Ectodermal cell (in vitro differentiated cells): ENCODE results near the gene MCF2L.

ENCODE experiments used
- H3K27ac ChIP-seq: 2 replicates; pipeline ENCODE4 v1.7.0; 2013; ENCODE audit warnings: mild to moderate bottlenecking, low read depth, low read length; ENCODE audit not compliant: insufficient read depth, poor library complexity, severe bottlenecking
- H3K27me3 ChIP-seq: 2 replicates; pipeline ENCODE4 v1.7.0; 2013; ENCODE audit warnings: mild to moderate bottlenecking, low read length; ENCODE audit not compliant: insufficient read depth, control insufficient read depth, poor library complexity, severe bottlenecking
- H3K36me3 ChIP-seq: one replicate; pipeline ENCODE4 v1.7.0; 2013; ENCODE audit warnings: low read length; ENCODE audit not compliant: control insufficient read depth, insufficient read depth
- H3K4me1 ChIP-seq: one replicate; pipeline ENCODE4 v1.7.0; 2013; ENCODE audit warnings: low read length; ENCODE audit not compliant: control insufficient read depth, insufficient read depth
- H3K4me3 ChIP-seq: 2 replicates; pipeline ENCODE4 v1.7.0; 2013; ENCODE audit warnings: low read depth, low read length, control low read depth; ENCODE audit not compliant: insufficient read depth
- H3K9me3 ChIP-seq: 2 replicates; pipeline ENCODE4 v1.7.0; 2013; ENCODE audit warnings: mild to moderate bottlenecking, low read length, moderate library complexity; ENCODE audit not compliant: control insufficient read depth
- WGBS, 2 experiments: methylation state at CpG; one replicate each; pipeline ENCODE4 v1.1.7; 2013; ENCODE audit warnings: missing lambda C conversion rate in 2 of 2; 5-methylcytosine and 5-hydroxymethylcytosine counted together

MCF2L gene

GRCh38 chr13:113129921-113130750 lies 161.1 kb downstream of the MCF2L start:
- no peaks in the 10 kb centered on the region for H3K4me1 ChIP-seq
- H3K4me3 ChIP-seq, result no peak overlapping the region
- no peaks in the 10 kb centered on the region for H3K9me3 ChIP-seq
- 94 to 95% methylated on average over 60 of the region's 60 CpGs for WGBS, 2 experiments
- H3K27ac ChIP-seq, result no peak overlapping the region
- H3K27me3 ChIP-seq, result no peaks in the 10 kb centered on the region
- H3K36me3 ChIP-seq, result no peaks in the 10 kb centered on the region

- Histone ChIP-seq H3K27ac (no peak overlapping the region), H3K27me3 (no peaks in the 10 kb centered on the region), H3K36me3 (no peaks in the 10 kb centered on the region), H3K4me1 (peaks cover 7% of the 10 kb centered on the region), H3K9me3 (no peaks in the 10 kb centered on the region), H3K4me3 (no peak overlapping the region)
- WGBS, 2 experiments, result 45 to 54% methylated on average over 1 of the region's 2 CpGs
Observed at GRCh38 chr13:113135281-113135760, 166.3 kb downstream of the MCF2L start.

GRCh38 chr13:113137691-113138298 lies 168.8 kb downstream of the MCF2L start:
- Histone ChIP-seq H3K27me3 (no peaks in the 10 kb centered on the region), H3K9me3 (no peaks in the 10 kb centered on the region), H3K27ac (no peak overlapping the region), H3K4me3 (no peak overlapping the region), H3K36me3 (no peaks in the 10 kb centered on the region), H3K4me1 (peaks cover 7% of the 10 kb centered on the region)
- WGBS, 2 experiments, result 57 to 58% methylated on average over 11 of the region's 11 CpGs

- H3K9me3 ChIP-seq, result no peaks in the 10 kb centered on the region
- H3K4me1 ChIP-seq, result peaks cover 11% of the 10 kb centered on the region
- H3K27me3 ChIP-seq, result no peaks in the 10 kb centered on the region
- H3K27ac ChIP-seq, result no peak overlapping the region
- no peaks in the 10 kb centered on the region for H3K36me3 ChIP-seq
- H3K4me3 ChIP-seq, result no peak overlapping the region
- WGBS, 2 experiments, result 93 to 96% methylated on average over 16 of the region's 16 CpGs
Observed at GRCh38 chr13:113138792-113139551, 170.0 kb downstream of the MCF2L start.

GRCh38 chr13:113139577-113139976 lies 170.6 kb downstream of the MCF2L start:
- Histone ChIP-seq H3K9me3 (no peaks in the 10 kb centered on the region), H3K4me3 (no peak overlapping the region), H3K27me3 (no peaks in the 10 kb centered on the region), H3K4me1 (peaks cover 12% of the 10 kb centered on the region), H3K36me3 (no peaks in the 10 kb centered on the region), H3K27ac (no peak overlapping the region)
- 90 to 95% methylated on average over 5 of the region's 5 CpGs for WGBS, 2 experiments

- Histone ChIP-seq H3K27me3 (no peaks in the 10 kb centered on the region), H3K27ac (no peak overlapping the region), H3K9me3 (no peaks in the 10 kb centered on the region), H3K4me1 (peaks cover 12% of the 10 kb centered on the region), H3K4me3 (no peak overlapping the region), H3K36me3 (no peaks in the 10 kb centered on the region)
- 94 to 95% methylated on average over 26 of the region's 26 CpGs for WGBS, 2 experiments
Observed at GRCh38 chr13:113140677-113141600, 171.9 kb downstream of the MCF2L start.

- H3K27me3 ChIP-seq, result no peaks in the 10 kb centered on the region
- no peak overlapping the region for H3K4me3 ChIP-seq
- peaks cover 12% of the 10 kb centered on the region for H3K4me1 ChIP-seq
- no peaks in the 10 kb centered on the region for H3K36me3 ChIP-seq
- no peak overlapping the region for H3K27ac ChIP-seq
- H3K9me3 ChIP-seq, result no peaks in the 10 kb centered on the region
- WGBS, 2 experiments, result 93 to 94% methylated on average over 18 of the region's 18 CpGs
Observed at GRCh38 chr13:113141601-113141970, 172.6 kb downstream of the MCF2L start.

- H3K4me1 ChIP-seq, result peaks cover 7% of the 10 kb centered on the region
- WGBS, 2 experiments, result 94 to 95% methylated on average over 7 of the region's 7 CpGs
Observed at GRCh38 chr13:113142876-113143275, 173.9 kb downstream of the MCF2L start.

GRCh38 chr13:113143466-113144254 lies 174.6 kb downstream of the MCF2L start:
- Histone ChIP-seq H3K4me3 (no peak overlapping the region), H3K4me1 (peaks cover 5% of the 10 kb centered on the region), H3K9me3 (no peaks in the 10 kb centered on the region), H3K36me3 (no peaks in the 10 kb centered on the region), H3K27me3 (no peaks in the 10 kb centered on the region), H3K27ac (no peak overlapping the region)
- 90 to 91% methylated on average over 39 of the region's 39 CpGs for WGBS, 2 experiments

More at GRCh38 chr13:113142876-113143275, 173.9 kb downstream of the MCF2L start:
- H3K27me3 ChIP-seq, result no peaks in the 10 kb centered on the region
- H3K9me3 ChIP-seq, result no peaks in the 10 kb centered on the region
- H3K4me3 ChIP-seq, result no peak overlapping the region
- H3K27ac ChIP-seq, result no peak overlapping the region
- no peaks in the 10 kb centered on the region for H3K36me3 ChIP-seq
